SK-N-MC (cell line): ENCODE results near the gene RNPS1.

Experiments
- EZH2 ChIP-seq: fragments of 200-600 bp; sonication (generic); IDR thresholded peaks from one replicate; pipeline ENCODE4 v1.6.1; 2017; ENCODE audit warnings: antibody characterized with exemption
- POLR2AphosphoS5 ChIP-seq: IDR thresholded peaks from 2 replicates; pipeline ENCODE4 v1.6.1; 2012; ENCODE audit warnings: mild to moderate bottlenecking, low read depth, low read length, borderline replicate concordance

GRCh38 chr16:2238838-2239675 lies 28.9 kb downstream of the RNPS1 start:
- TF ChIP-seq POLR2AphosphoS5 (no peak), EZH2 (no peak)
